NOMO-1 treated with dmso at 0.1 percent for 144 hours (cell line): Measurements from ENCODE around the gene SPINDOC.

Experiments used
- DNase-seq: peaks from one replicate; lab custom pipeline; 2025; ENCODE audit not compliant: unreplicated experiment; lab: John Stamatoyannopoulos, UW

The SPINDOC gene

GRCh38 chr11:63832336-63832735 is 19.1 kb downstream of the SPINDOC start:
- DNase-seq, result no peak

- DNase-seq, result no peak
Measured at GRCh38 chr11:63833048-63833447, 19.8 kb downstream of the SPINDOC start.

GRCh38 chr11:63834535-63835157 is 21.4 kb downstream of the SPINDOC start:
- no peak for DNase-seq

GRCh38 chr11:63835158-63835545 is 21.9 kb downstream of the SPINDOC start:
- DNase-seq, result no peak

GRCh38 chr11:63837027-63837688 is 23.9 kb downstream of the SPINDOC start:
- DNase-seq, result peak; percentile 48

- DNase-seq, result peak; percentile 22
Measured at GRCh38 chr11:63837739-63838138, 24.5 kb downstream of the SPINDOC start.

GRCh38 chr11:63838150-63838677 is 25.0 kb downstream of the SPINDOC start:
- DNase-seq, result no peak

- DNase-seq, result peak; percentile 99
Measured at GRCh38 chr11:63838678-63839507, 25.6 kb downstream of the SPINDOC start, which contains the start of gene MARK2. Gene MARK2 (plus strand): TSS chr11:63839110. CDS start chr11:63839507, 397 bp downstream.

- DNase-seq, result peak; percentile 80
Measured at GRCh38 chr11:63839508-63840355, 26.5 kb downstream of the SPINDOC start.

GRCh38 chr11:63840356-63841060 is 27.3 kb downstream of the SPINDOC start:
- DNase-seq, result no peak

- DNase-seq, result no peak
Measured at GRCh38 chr11:63841554-63841953, 28.3 kb downstream of the SPINDOC start.

- DNase-seq, result no peak
Measured at GRCh38 chr11:63843041-63843440, 29.8 kb downstream of the SPINDOC start.

- DNase-seq, result no peak
Measured at GRCh38 chr11:63844836-63845235, 31.6 kb downstream of the SPINDOC start.

- no peak for DNase-seq
Measured at GRCh38 chr11:63845303-63845702, 32.0 kb downstream of the SPINDOC start.

- DNase-seq, result no peak
Measured at GRCh38 chr11:63845911-63846310, 32.7 kb downstream of the SPINDOC start.

- no peak for DNase-seq
Measured at GRCh38 chr11:63846897-63847296, 33.6 kb downstream of the SPINDOC start.

- no peak for DNase-seq
Measured at GRCh38 chr11:63847363-63847762, 34.1 kb downstream of the SPINDOC start.

GRCh38 chr11:63849691-63850090 is 36.4 kb downstream of the SPINDOC start:
- no peak for DNase-seq

GRCh38 chr11:63850920-63851319 is 37.7 kb downstream of the SPINDOC start:
- DNase-seq, result no peak

GRCh38 chr11:63851364-63851763 is 38.1 kb downstream of the SPINDOC start:
- DNase-seq, result no peak
